ENCODE results near the gene C11orf86. TPM values are rescaled to one million over a fixed set of nuclear protein-coding genes. Genes with fewer than 3 reads are reported as not detected.

C11orf86 gene
- total RNA-seq, 1 experiment from 2014 or later, result 0.25 TPM

- Histone ChIP-seq H3K9ac (ENCODE audit: low read length) (no peak overlapping the region), H3K27me3 (ENCODE audit: insufficient read depth, low read length) (no peaks in the 10 kb centered on the region), H3K27ac (ENCODE audit: low read depth, low read length) (no peak overlapping the region), H4K20me1 (ENCODE audit: insufficient read depth) (no peaks in the 10 kb centered on the region), H3K36me3 (ENCODE audit: control insufficient read depth in 1 of 2, insufficient read depth in 2 of 2, low read length in 2 of 2) (no peaks in the 10 kb centered on the region), H3K79me2 (ENCODE audit: insufficient read depth, low read length) (no peaks in the 10 kb centered on the region), H3K9me2 (ENCODE audit: insufficient read depth) (no peaks in the 10 kb centered on the region), H3K4me1 (ENCODE audit: control insufficient read depth in 1 of 2, insufficient read depth in 2 of 2, low read length in 2 of 2) (peaks cover 10 to 18% of the 10 kb centered on the region in 2 experiments; a peak in 3 of 4 replicates), H3K4me2 (ENCODE audit: low read length) (no peak overlapping the region), H2AFZ (ENCODE audit: low read depth, low read length, poor library complexity, severe bottlenecking) (no peak overlapping the region), H3K4me3 (replicated peaks in 1 of 2; ENCODE audit: low read depth in 1 of 2, low read length in 2 of 2) (no peak overlapping the region), H3K9me3 (ENCODE audit: control insufficient read depth in 1 of 2, insufficient read depth in 1 of 2, low read depth in 1 of 2, low read length in 2 of 2) (no peaks in the 10 kb centered on the region)
- TF ChIP-seq CEBPB (IDR thresholded peaks at IDR 0.05; ENCODE audit: low read depth), result no peak
- TF ChIP-seq, protein P1, sequence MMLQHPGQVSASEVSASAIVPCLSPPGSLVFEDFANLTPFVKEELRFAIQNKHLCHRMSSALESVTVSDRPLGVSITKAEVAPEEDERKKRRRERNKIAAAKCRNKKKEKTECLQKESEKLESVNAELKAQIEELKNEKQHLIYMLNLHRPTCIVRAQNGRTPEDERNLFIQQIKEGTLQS (IDR thresholded peaks at IDR 0.05), result no peak
- no peak for TF ChIP-seq POLR2AphosphoS5 (IDR thresholded peaks at IDR 0.05; ENCODE audit: low read depth, low read length)
- no peak for TF ChIP-seq FOSL1 (IDR thresholded peaks at IDR 0.05; ENCODE audit: low read depth)
- no peak for TF ChIP-seq JUND (IDR thresholded peaks at IDR 0.05)
- no peak for TF ChIP-seq MAX (IDR thresholded peaks at IDR 0.05)
- no peak for TF ChIP-seq ZBTB33 (IDR thresholded peaks at IDR 0.05; ENCODE audit: extremely low read depth, insufficient replicate concordance, low read length)
- no peak for TF ChIP-seq RAD21 (IDR thresholded peaks at IDR 0.05; ENCODE audit: low read depth)
- TF ChIP-seq SRF (IDR thresholded peaks at IDR 0.05; ENCODE audit: low read depth), result no peak
- no peak for TF ChIP-seq SP1 (IDR thresholded peaks at IDR 0.05; ENCODE audit: low read depth)
- no peak for TF ChIP-seq EZH2phosphoT487 (IDR thresholded peaks at IDR 0.05; ENCODE audit: borderline replicate concordance)
- CTCF ChIA-PET, result no interaction called here
- RAD21 ChIA-PET (ENCODE audit: low non-redundant PET in 1 of 2, low total read pairs in 2 of 2, uncharacterized antibody in 2 of 2, unreplicated experiment in 2 of 2), result interaction anchor here in 1 of 2 experiments (1.7 kb wide), 1 partner anchor 13 kb away, joined by 3 read pairs; no protein-coding TSS in a partner anchor
- DNase-seq (ENCODE audit: low read depth, low spot score), result no peak
- no TSS peak for BruUV-seq (replicated peaks)
- POLR2A ChIA-PET, result no interaction called here
- intact Hi-C loops (cut with micrococcal nuclease), result no loop called here
- no peak for ATAC-seq
Observed at GRCh38 chr11:66962247-66962646, 12.9 kb upstream of the C11orf86 start.
